ENCODE results near the gene CLASRP. TPM values are rescaled to one million over a fixed set of nuclear protein-coding genes. Genes with fewer than 3 reads are reported as not detected.

CLASRP gene
- total and polyA plus RNA-seq, 2 donors (not counting 1 experiment from before 2014, with no cell fraction given), result 12.1 to 15.7 TPM

DNA sequence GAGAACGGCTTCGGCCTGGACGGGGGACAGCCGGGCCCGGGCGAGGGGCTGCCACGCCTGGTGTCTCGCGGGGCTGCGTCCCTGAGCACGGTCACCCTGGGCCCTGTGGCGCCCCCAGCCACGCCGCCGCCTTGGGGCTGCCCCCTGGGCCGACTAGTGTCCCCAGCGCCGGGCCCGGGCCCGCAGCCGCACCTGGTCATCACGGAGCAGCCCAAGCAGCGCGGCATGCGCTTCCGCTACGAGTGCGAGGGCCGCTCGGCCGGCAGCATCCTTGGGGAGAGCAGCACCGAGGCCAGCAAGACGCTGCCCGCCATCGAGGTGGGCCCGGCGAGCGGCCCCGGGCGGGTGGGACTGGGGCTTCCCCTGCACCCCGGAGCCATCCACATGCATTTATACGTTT is 26.9 kb upstream of the CLASRP start:
- no peaks in the 10 kb centered on the region for H3K36me3 ChIP-seq (ENCODE audit: control insufficient read depth, insufficient read depth, low read length)

DNA sequence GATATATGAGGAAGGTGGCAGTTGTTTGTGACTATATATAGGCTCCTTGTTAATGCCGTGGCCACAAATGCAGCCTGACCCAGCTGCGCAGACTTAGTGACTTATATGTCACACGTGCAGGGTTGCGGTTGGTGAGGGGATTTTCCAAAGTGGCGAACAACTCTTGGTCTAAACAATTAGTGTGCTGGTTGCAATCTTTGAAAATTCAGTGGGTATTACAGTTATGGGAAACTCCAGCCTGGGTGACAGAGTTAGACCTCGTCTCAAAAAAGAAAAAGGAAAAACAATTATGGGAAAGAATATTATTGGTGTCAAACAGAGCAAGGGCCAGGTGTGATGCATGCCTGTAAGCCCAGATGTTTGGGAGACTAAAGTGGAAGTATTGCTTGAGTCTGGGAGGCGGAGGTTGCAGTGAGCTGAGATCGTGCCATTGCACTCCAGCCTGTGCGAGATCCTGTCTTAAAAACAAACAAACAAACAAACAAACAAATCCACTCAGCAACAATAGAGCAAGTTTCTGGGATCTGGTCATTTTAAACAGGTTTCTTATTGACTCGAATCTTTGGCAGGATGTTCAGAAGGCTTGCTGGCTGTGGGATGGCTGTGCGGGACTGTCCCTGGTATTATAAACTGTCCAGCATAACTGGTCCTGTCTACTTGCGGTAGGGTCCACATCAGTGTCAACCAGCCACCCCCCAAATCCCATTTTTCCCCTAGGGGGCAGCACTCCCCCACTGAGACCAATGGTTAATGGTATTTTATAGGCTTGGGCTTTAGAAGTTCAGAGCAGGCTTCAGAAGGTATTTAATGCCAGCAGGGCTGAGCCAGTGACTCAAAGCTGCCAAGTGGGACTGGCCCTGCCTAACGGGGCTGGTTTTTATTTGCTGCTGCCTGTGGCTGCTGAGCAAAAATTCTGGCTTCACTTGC is 22.2 kb upstream of the CLASRP start:
- peak; percentile 63 to 76 for DNase-seq (ENCODE audit: low read depth in 2 of 2)
- H3K79me2 ChIP-seq (ENCODE audit: control insufficient read depth, insufficient read depth, low read length), result no peaks in the 10 kb centered on the region
- H3K36me3 ChIP-seq (ENCODE audit: control insufficient read depth, insufficient read depth, low read length), result no peaks in the 10 kb centered on the region
- no peaks in the 10 kb centered on the region for H3K4me1 ChIP-seq (ENCODE audit: control insufficient read depth, extremely low read depth, insufficient read depth, low read length)
- no peaks in the 10 kb centered on the region for H3K9me3 ChIP-seq (ENCODE audit: control insufficient read depth, insufficient read depth, low read depth, low read length)
- no peak overlapping the region for H3K9ac ChIP-seq (ENCODE audit: insufficient read depth, low read length)
- H2AFZ ChIP-seq (ENCODE audit: low read length), result no peak overlapping the region
- H3K4me3 ChIP-seq (replicated peaks in 1 of 4; ENCODE audit: control extremely low read depth in 1 of 4, insufficient read depth in 1 of 4, low read depth in 3 of 4, low read length in 4 of 4), result no peak overlapping the region
- H4K20me1 ChIP-seq (ENCODE audit: control insufficient read depth, extremely low read depth, insufficient read depth, low read length), result no peaks in the 10 kb centered on the region
- no peaks in the 10 kb centered on the region for H3K27me3 ChIP-seq (ENCODE audit: control insufficient read depth, insufficient read depth, low read length)
- no peak overlapping the region for H3K27ac ChIP-seq (ENCODE audit: insufficient read depth, low read length)
- no peak overlapping the region for H3K4me2 ChIP-seq (ENCODE audit: extremely low read depth, insufficient read depth, low read length)
- TF ChIP-seq, protein P1, sequence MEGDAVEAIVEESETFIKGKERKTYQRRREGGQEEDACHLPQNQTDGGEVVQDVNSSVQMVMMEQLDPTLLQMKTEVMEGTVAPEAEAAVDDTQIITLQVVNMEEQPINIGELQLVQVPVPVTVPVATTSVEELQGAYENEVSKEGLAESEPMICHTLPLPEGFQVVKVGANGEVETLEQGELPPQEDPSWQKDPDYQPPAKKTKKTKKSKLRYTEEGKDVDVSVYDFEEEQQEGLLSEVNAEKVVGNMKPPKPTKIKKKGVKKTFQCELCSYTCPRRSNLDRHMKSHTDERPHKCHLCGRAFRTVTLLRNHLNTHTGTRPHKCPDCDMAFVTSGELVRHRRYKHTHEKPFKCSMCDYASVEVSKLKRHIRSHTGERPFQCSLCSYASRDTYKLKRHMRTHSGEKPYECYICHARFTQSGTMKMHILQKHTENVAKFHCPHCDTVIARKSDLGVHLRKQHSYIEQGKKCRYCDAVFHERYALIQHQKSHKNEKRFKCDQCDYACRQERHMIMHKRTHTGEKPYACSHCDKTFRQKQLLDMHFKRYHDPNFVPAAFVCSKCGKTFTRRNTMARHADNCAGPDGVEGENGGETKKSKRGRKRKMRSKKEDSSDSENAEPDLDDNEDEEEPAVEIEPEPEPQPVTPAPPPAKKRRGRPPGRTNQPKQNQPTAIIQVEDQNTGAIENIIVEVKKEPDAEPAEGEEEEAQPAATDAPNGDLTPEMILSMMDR (conservative IDR thresholded peaks at IDR 0.05 in 1 of 2, IDR thresholded peaks at IDR 0.05 in 1 of 2; ENCODE audit: low read depth in 1 of 2, low read length in 2 of 2), result peak; percentile 66 to 73
- no peak for TF ChIP-seq EZH2 (IDR thresholded peaks at IDR 0.05; ENCODE audit: low read length, missing control alignments)

More for the DNA sequence above, 26.9 kb upstream of the CLASRP start:
- Histone ChIP-seq H3K79me2 (ENCODE audit: control insufficient read depth, insufficient read depth, low read length) (no peaks in the 10 kb centered on the region), H3K9ac (ENCODE audit: insufficient read depth, low read length) (no peak overlapping the region), H3K4me1 (ENCODE audit: control insufficient read depth, extremely low read depth, insufficient read depth, low read length) (no peaks in the 10 kb centered on the region), H3K4me3 (replicated peaks in 1 of 4; ENCODE audit: control extremely low read depth in 1 of 4, insufficient read depth in 1 of 4, low read depth in 3 of 4, low read length in 4 of 4) (no peak overlapping the region), H4K20me1 (ENCODE audit: control insufficient read depth, extremely low read depth, insufficient read depth, low read length) (no peaks in the 10 kb centered on the region), H2AFZ (ENCODE audit: low read length) (no peak overlapping the region), H3K4me2 (ENCODE audit: extremely low read depth, insufficient read depth, low read length) (no peak overlapping the region), H3K9me3 (ENCODE audit: control insufficient read depth, insufficient read depth, low read depth, low read length) (no peaks in the 10 kb centered on the region), H3K27ac (ENCODE audit: insufficient read depth, low read length) (no peak overlapping the region), H3K27me3 (ENCODE audit: control insufficient read depth, insufficient read depth, low read length) (no peaks in the 10 kb centered on the region)
- no peak for DNase-seq (ENCODE audit: low read depth in 2 of 2)
- TF ChIP-seq, protein P1 (conservative IDR thresholded peaks at IDR 0.05 in 1 of 2, IDR thresholded peaks at IDR 0.05 in 1 of 2; ENCODE audit: low read depth in 1 of 2, low read length in 2 of 2), result no peak
- no peak for TF ChIP-seq EZH2 (IDR thresholded peaks at IDR 0.05; ENCODE audit: low read length, missing control alignments)

DNA sequence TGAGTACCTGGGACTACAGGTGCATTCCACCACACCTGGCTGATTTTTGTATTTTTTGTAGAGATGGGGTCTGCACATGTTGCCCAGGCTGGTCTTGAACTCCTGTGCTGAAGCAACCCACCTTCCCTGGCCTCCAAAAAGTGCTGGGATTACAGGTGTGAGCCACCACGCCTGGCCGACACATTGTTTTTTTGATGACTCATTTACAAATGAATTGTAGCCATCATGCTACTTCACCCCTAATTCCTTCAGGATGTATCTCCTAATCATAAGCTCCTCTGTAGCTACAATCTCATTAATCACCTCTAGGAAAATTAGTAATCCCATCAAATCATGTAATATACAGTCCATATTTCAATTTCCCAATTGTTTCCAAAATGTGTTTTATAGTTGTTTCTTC is 19.7 kb upstream of the CLASRP start:
- no peak overlapping the region for H2AFZ ChIP-seq (ENCODE audit: low read length)
- no peaks in the 10 kb centered on the region for H3K79me2 ChIP-seq (ENCODE audit: control insufficient read depth, insufficient read depth, low read length)
- no peaks in the 10 kb centered on the region for H3K4me1 ChIP-seq (ENCODE audit: control insufficient read depth, extremely low read depth, insufficient read depth, low read length)
- no peaks in the 10 kb centered on the region for H4K20me1 ChIP-seq (ENCODE audit: control insufficient read depth, extremely low read depth, insufficient read depth, low read length)
- no peak for TF ChIP-seq EZH2 (IDR thresholded peaks at IDR 0.05; ENCODE audit: low read length, missing control alignments)
- TF ChIP-seq, protein P1 (conservative IDR thresholded peaks at IDR 0.05 in 1 of 2, IDR thresholded peaks at IDR 0.05 in 1 of 2; ENCODE audit: low read depth in 1 of 2, low read length in 2 of 2), result no peak
- no peak overlapping the region for H3K4me3 ChIP-seq (replicated peaks in 1 of 4; ENCODE audit: control extremely low read depth in 1 of 4, insufficient read depth in 1 of 4, low read depth in 3 of 4, low read length in 4 of 4)
- H3K27me3 ChIP-seq (ENCODE audit: control insufficient read depth, insufficient read depth, low read length), result no peaks in the 10 kb centered on the region
- H3K27ac ChIP-seq (ENCODE audit: insufficient read depth, low read length), result no peak overlapping the region
- H3K9me3 ChIP-seq (ENCODE audit: control insufficient read depth, insufficient read depth, low read depth, low read length), result no peaks in the 10 kb centered on the region
- no peak overlapping the region for H3K4me2 ChIP-seq (ENCODE audit: extremely low read depth, insufficient read depth, low read length)
- H3K9ac ChIP-seq (ENCODE audit: insufficient read depth, low read length), result no peak overlapping the region
- DNase-seq (ENCODE audit: low read depth in 2 of 2), result no peak
- H3K36me3 ChIP-seq (ENCODE audit: control insufficient read depth, insufficient read depth, low read length), result no peaks in the 10 kb centered on the region
